Tibial artery (tissue), 4 donors: Measurements from ENCODE around the gene MAP3K10.

Source experiments
- DNase-seq, 2 donors: peaks; one replicate each; pipeline ENCODE4 v3.0.0-alpha.2; 2019
- H3K27ac ChIP-seq, 2 donors: fragments of 200-600 bp; sonication (generic) in 1 of 2; 1 replicate in 1 of 2; 2 replicates in 1 of 2; pipeline ENCODE4 v1.5.1; 2018 to 2019; ENCODE audit warnings: mild to moderate bottlenecking in 1 of 2
- H3K27me3 ChIP-seq, 2 donors: fragments of 200-600 bp; sonication (generic) in 1 of 2; one replicate each; pipeline versions ENCODE4 v1.5.1 to v1.6.0; 2016 to 2019
- H3K36me3 ChIP-seq, 3 donors: fragments of 200-600 bp; sonication (generic) in 2 of 3; one replicate each; pipeline ENCODE4 v1.5.1; 2016 to 2019; ENCODE audit warnings: mild to moderate bottlenecking in 2 of 3
- H3K4me1 ChIP-seq, 4 donors: fragments of 200-600 bp; sonication (generic) in 2 of 4; 1 replicate in 3 of 4; 2 replicates in 1 of 4; pipeline ENCODE4 v1.5.1; 2016 to 2019
- H3K4me3 ChIP-seq, 2 donors: fragments of 200-600 bp; sonication (generic) in 1 of 2; 1 replicate in 1 of 2; 2 replicates in 1 of 2; pipeline ENCODE4 v1.5.1; 2018 to 2019; ENCODE audit warnings: mild to moderate bottlenecking in 2 of 2
- H3K9me3 ChIP-seq, 3 donors: fragments of 200-600 bp; sonication (generic) in 1 of 3; one replicate each; pipeline ENCODE4 v1.5.1; 2016 to 2019
- intact Hi-C: fragments of 100-400 bp; cut with DNase I; formaldehyde crosslinking; loops from one replicate; pipeline ENCODE4 v1.15.0; 2023; ENCODE audit warnings: low total_unique reads
- TF ChIP-seq, protein P1 (sequence below), 2 experiments: fragments of 200-600 bp in 1 of 2; fragments of 450-650 bp in 1 of 2; IDR thresholded peaks; one replicate each; pipeline ENCODE4 v1.5.1; 2017 to 2019; ENCODE audit warnings: antibody characterized with exemption in 2 of 2, mild to moderate bottlenecking in 1 of 2, moderate library complexity in 1 of 2

MAP3K10 gene

DNA sequence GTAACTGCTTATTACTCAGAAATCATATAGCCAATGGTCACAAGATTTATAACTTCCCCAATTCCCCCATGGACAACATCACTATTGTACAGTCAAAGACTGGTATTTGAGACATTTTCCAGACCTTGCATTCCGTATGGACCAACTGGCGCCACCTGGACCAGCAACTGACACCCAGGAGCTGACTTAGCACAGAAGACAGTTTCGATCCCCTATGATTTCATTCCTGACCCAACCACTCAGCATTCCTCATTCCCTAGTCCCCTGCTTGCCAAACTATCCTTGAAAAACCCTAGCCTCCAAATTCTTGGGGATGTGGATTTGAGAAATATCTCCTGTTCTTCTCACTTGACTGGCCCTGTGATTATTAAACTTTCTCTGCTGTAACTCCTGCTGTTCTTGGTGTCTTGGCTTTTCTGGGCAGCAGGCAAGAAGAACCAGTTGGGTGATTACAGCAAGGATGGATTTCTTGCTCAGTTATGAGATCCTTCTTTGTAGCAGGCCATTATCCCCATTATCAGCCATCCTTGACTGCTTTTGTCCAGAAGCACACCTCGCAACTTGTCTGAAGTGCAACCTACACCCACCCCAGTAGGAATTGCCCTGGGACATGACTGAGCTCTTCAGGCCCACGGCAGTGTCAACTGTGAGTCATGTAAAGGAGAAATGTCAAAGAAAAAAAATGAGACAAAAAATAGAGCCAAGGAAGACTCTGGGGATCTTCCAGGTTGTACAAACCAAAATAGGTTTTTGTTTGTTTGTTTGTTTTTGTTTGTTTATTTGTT, 13.7 kb upstream of the MAP3K10 start:
- intact Hi-C loops, result no loop called here
- TF ChIP-seq, protein P1, sequence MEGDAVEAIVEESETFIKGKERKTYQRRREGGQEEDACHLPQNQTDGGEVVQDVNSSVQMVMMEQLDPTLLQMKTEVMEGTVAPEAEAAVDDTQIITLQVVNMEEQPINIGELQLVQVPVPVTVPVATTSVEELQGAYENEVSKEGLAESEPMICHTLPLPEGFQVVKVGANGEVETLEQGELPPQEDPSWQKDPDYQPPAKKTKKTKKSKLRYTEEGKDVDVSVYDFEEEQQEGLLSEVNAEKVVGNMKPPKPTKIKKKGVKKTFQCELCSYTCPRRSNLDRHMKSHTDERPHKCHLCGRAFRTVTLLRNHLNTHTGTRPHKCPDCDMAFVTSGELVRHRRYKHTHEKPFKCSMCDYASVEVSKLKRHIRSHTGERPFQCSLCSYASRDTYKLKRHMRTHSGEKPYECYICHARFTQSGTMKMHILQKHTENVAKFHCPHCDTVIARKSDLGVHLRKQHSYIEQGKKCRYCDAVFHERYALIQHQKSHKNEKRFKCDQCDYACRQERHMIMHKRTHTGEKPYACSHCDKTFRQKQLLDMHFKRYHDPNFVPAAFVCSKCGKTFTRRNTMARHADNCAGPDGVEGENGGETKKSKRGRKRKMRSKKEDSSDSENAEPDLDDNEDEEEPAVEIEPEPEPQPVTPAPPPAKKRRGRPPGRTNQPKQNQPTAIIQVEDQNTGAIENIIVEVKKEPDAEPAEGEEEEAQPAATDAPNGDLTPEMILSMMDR (IDR thresholded peaks at IDR 0.05), result no peak
- Histone ChIP-seq H3K4me3 (no peak overlapping the region), H3K9me3 (no peaks in the 10 kb centered on the region), H3K36me3 (no peaks in the 10 kb centered on the region), H3K27me3 (no peaks in the 10 kb centered on the region), H3K27ac (no peak overlapping the region), H3K4me1 (no peaks in the 10 kb centered on the region)
- no peak for DNase-seq

DNA sequence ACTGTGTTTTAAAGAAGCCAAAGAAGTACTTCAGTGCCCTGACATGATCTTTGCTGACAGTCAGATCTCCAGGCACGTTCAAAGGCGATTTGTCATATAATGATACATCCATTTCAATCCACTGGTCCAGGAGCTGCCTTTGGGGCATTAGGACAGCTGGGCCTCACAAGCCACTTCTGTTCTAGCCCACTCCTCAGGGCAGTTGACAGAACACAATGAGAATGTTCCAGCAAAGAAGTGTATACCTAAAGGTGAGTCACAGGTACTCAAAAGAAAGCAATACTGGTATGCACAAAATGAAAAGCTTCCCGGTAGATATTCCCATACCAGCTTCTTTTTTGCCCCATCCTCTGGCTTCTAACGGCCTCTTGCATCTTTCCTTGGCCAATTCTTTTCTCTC, 12.5 kb upstream of the MAP3K10 start:
- intact Hi-C loops, result no loop called here
- no peaks in the 10 kb centered on the region for H3K36me3 ChIP-seq

DNA sequence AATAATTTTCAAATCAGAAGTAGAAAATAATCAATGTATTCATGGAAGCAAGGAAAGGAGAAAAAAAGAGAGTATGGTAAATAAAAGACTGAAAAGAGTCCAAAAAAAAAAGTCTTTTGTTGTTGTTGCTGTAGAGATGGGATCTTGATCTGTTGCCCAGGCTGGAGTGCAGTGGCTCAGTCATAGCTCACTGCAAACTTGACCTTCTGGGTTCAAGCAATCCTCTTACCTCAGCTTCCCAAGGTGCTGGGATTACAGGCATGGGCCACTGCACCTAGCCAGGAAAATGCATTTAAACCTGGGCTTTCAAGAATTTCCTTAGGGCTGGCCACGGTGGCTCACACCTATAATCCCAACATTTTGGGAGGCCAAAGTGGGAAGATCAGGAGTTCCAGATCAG, 7.0 kb upstream of the MAP3K10 start:
- no peak for DNase-seq
- H3K4me1 ChIP-seq, result no peaks in the 10 kb centered on the region
- no peaks in the 10 kb centered on the region for H3K9me3 ChIP-seq
- intact Hi-C loops, result no loop called here
- H3K36me3 ChIP-seq, result no peaks in the 10 kb centered on the region
- H3K27ac ChIP-seq, result no peak overlapping the region
- no peaks in the 10 kb centered on the region for H3K27me3 ChIP-seq
- H3K4me3 ChIP-seq, result no peak overlapping the region
- TF ChIP-seq, protein P1 (IDR thresholded peaks at IDR 0.05), result no peak

More for the DNA sequence above, 12.5 kb upstream of the MAP3K10 start:
- no peak for DNase-seq
- no peaks in the 10 kb centered on the region for H3K27me3 ChIP-seq
- H3K4me3 ChIP-seq, result no peak overlapping the region
- no peaks in the 10 kb centered on the region for H3K9me3 ChIP-seq
- TF ChIP-seq, protein P1 (IDR thresholded peaks at IDR 0.05), result no peak
- H3K27ac ChIP-seq, result no peak overlapping the region
- no peaks in the 10 kb centered on the region for H3K4me1 ChIP-seq

DNA sequence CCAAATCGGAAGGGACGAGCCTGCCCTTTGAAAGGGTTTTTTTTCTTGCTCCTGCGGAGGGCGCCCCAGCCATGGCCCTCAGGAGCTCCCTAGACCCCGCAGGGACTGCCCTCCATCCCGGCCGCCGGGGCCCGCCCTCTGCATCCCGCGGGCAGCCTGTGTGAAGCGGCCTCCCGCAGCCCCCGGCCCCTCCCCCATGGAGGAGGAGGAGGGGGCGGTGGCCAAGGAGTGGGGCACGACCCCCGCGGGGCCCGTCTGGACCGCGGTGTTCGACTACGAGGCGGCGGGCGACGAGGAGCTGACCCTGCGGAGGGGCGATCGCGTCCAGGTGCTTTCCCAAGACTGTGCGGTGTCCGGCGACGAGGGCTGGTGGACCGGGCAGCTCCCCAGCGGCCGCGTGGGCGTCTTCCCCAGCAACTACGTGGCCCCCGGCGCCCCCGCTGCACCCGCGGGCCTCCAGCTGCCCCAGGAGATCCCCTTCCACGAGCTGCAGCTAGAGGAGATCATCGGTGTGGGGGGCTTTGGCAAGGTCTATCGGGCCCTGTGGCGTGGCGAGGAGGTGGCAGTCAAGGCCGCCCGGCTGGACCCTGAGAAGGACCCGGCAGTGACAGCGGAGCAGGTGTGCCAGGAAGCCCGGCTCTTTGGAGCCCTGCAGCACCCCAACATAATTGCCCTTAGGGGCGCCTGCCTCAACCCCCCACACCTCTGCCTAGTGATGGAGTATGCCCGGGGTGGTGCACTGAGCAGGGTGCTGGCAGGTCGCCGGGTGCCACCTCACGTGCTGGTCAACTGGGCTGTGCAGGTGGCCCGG, 815 bp downstream of the MAP3K10 start:
- intact Hi-C loops, result no loop called here
- Histone ChIP-seq H3K27ac (peak overlapping the region; percentile 100), H3K27me3 (no peaks in the 10 kb centered on the region), H3K9me3 (no peaks in the 10 kb centered on the region), H3K36me3 (no peaks in the 10 kb centered on the region), H3K4me1 (peaks cover 0 to 37% (median 15%) of the 10 kb centered on the region in 4 donors), H3K4me3 (peak overlapping the region; percentile 97 to 98)
- DNase-seq, result no peak
- TF ChIP-seq, protein P1 (IDR thresholded peaks at IDR 0.05), result no peak

DNA sequence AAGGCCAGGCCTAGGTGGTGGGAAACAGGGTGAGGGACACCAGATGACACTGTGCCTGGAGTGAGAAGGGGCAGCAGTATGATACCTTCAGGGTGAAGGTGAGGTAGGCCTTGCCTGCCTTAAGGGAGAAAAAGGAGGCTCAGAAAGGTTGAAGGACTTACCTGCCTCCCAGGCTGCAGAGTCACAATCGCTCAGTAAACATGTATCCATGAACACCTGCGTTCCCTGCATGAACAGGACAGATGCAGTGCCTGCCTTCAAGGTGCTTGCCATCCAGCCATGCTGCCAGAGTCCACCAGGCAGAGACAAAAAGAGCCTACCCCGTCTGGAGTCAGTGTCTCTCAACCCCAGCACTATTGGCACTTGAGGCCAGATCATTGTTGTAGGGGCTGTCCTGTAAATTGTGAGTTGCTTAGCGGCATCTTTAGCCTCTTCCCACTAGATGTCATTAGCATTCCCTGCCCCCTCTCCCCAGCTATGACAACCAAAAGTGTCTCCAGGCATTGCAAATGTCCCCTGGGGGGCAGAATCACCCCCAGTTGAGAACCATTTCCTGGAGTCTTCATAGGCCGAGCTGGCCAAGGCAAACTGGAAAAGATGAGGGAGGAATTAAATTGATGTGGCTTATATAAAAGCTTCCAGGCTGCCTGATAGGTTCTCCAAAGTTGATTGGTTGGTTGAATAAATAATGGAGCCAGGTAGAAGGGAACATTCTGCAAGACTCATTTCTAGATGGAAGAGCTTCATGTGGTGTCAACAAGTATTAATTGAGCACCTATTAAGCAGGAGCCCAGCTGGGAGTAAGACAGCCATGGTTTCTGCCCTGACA, 1.7 kb downstream of the MAP3K10 start:
- H3K9me3 ChIP-seq, result no peaks in the 10 kb centered on the region
- H3K27me3 ChIP-seq, result no peaks in the 10 kb centered on the region
- H3K27ac ChIP-seq, result peak overlapping the region; percentile 100
- H3K4me3 ChIP-seq, result peak overlapping the region; percentile 97 to 98
- TF ChIP-seq, protein P1 (IDR thresholded peaks at IDR 0.05), result no peak
- peaks cover 0 to 2% (median 0%) of the 10 kb centered on the region in 3 donors for H3K36me3 ChIP-seq
- peaks cover 0 to 37% (median 15%) of the 10 kb centered on the region in 4 donors for H3K4me1 ChIP-seq
- intact Hi-C loops, result no loop called here
- DNase-seq, result no peak
